Cerebellar nuclear complex (tissue), 1 donor: ENCODE results near the gene RRP1.
A peak's percentile ranks its signal among the peaks of the same experiment; 100 is the strongest.

Source experiments
- DNase-seq, 2 experiments: peaks; one replicate each; lab custom pipeline; 2025; lab: John Stamatoyannopoulos, UW

RRP1 gene

DNA sequence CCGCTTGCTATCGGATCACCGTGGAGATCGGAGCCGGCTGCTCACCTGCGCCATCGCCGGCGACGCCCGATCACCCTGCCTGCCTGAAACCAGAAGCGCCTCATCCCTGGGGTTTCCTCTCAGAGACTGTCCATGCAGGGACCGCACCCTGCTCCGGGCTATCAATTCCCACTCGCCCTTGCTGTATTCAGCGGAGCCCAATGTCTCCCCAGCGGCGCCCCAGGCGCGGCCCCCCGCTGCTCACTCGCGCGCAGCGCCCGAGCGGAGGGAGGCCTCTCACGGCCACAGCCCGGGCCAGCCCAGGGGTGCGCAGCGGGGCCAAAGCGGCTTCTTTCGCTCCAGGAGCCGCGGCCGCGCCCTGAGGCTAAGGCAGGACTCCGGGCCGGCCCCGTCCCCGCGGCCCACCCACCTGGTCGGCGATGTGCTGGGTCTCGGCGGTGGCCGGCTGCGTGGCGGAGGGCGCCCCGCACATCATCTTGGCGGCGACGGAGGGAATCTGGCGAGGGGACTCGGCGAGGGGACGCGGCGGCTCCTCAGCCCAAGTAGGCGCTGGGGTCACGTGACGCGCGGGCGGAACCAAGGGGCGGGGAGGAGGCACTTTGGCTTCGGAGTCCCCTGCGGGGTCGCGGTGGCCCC, 13.5 kb upstream of the RRP1 start, which contains the start of gene CSTB:
CSTB (minus strand) TSS at position 514 of the 636 bp plus-strand sequence; CDS start at position 475, 39 bp downstream.
- DNase-seq: peak in 1 of 2 experiments; percentile 28

DNA sequence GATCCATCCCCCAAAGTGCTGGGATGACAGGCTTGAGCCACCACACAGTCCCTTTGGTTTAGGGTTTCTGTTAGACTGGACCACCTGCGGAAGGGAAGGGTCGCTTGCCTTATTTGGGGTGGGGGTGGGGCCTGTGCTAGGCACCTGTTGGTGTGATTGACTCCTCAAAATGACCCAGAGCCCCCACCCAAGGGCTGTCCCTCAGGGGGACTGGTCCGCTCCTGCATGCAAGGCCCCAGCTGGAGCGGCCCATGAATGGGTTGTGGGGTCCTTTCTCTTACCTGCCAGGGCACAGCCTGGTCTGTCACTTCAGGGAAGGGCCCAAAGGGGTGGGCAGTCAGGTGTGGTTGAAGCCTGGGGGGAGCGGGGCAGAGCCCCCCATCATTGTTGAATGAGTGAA, 11.4 kb upstream of the RRP1 start:
- no peak for DNase-seq

DNA sequence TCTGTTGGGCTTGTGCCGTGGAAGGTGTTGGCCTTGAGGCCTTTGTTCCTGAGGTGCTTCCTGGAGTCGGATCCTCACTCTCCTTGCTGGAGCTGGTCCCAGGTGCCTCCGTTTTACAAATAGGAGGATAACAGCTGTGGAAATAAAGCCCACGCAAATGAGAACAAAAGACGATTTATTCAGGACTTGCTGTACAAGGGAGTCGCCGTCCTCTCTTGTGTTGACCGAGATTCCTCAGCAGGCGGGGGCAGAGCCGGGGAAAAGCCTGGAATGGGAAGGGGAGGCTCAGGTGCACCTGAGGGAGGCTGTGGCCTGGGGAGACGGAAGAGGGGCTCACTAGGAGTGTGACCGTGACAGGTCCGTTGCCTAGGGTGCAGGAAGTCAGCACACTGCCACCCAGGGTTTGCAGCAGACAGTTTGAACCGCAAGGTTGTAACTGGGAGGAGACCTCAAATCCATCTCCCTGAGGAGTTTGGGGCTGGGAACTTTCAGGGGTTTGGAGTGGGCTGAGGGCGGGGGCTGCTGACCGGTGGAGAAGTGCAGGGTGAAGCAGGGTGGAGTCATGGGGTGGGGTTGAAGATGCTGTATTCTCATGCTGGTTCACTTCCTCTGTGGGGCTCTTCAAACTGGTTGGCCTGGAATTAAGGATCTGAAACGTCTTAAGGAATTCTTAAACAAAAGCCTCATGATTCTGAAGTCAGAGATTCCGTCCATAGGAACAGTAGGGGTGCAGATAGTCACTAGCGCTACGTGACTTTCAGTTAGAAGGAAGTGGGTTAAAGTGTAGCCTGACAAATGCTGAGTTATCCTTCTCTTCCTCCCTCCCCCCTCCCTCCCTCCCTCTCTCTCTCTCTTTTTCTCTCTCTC, 10.7 kb upstream of the RRP1 start:
- DNase-seq: no peak

DNA sequence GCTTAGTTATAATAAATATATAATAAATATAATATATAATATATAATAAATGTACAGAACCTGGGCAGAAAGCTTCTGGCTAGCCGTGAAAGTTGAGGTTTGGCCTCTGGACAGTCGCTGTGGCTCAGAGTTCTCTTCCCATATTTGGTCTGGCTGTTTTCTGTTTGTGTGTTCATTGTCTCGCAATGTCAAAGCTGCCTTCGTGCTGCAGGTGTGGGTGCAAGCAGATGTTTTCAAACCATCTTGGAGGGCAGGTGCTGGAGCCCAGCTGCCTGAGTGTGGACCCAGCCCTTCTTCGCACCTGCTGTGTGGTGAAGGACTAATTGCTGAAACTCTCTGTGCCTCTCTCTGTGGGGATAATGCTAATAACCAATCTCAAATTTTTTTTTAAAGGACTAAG, 9.7 kb upstream of the RRP1 start:
- DNase-seq: no peak

DNA sequence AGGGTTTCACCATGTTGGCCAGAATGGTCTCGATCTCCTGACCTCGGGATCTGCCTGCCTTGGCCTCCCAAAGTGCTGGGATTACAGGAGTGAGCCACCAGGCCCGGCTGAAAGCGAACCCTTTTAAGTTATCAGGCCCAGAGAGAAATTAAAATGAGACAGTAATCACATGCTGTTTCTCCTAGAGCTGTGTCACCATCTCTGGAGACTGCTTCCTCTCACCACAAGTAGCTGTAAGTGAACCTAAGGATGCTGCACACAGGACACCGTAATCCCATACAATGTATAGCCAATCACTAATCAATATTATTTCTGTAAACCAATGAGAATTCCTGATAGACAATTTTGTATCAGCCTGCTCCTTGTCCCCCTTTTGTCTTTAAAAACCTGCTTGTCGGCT, 7.5 kb upstream of the RRP1 start:
- DNase-seq: no peak

DNA sequence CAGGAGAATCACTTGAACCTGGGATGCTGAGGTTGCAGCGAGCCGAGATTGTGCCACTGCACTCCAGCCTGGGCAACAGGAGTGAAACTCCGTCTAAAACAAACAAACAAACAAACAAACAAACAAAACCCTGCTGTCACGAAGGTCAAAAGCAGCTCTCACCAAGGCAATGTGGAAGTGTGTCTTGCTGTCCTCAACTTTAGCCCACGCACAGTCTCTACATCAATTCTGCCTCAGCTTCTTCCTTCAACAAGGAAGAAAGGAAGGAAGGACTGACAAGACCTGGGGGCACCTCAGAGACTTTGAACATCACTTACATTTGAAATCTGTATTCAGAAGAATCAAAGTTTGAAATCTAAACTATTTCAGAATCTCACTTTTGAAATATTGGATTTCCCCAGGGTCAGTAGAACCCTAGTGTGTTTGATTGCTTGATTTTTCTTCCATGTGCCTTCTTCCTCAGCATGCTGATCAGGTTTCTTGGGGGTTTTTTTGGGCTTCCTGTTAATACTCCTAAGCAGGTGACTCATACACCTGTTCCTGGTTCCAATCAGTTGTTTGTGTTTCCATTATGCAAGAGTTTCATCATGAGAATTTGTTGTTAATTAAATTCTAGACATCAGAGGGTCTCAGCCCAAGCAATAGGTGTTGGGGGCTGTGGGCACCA, 6.8 kb upstream of the RRP1 start:
- DNase-seq: no peak

DNA sequence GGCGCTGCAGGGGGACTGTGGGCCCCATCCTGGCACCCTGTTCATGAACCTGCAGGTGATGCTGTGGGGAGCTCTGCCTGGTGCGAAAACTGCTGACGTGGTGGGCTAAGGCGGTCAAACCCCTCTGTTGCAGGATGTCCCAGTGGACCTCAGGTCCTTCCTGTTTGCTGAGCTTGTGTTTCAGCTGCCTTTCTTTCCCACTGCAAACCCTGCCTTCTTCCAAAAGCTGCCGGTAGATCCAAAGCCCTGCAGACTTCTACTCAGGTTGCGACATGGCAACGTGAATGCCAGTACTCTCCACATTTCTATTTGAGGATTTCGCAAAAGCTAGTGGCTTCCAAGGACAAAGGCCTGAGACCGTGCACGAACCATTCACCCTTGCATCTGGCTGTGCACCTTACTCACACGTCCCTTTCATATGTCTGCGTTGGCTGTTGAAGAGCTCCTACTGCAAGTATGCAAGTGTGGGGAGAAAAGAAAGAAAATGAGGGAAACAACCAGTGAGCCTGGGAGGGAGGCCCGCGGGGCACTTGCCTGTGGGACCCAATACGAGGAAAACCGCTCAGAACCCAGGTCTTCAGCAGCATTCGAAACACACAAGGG, 6.2 kb upstream of the RRP1 start:
- DNase-seq: no peak

DNA sequence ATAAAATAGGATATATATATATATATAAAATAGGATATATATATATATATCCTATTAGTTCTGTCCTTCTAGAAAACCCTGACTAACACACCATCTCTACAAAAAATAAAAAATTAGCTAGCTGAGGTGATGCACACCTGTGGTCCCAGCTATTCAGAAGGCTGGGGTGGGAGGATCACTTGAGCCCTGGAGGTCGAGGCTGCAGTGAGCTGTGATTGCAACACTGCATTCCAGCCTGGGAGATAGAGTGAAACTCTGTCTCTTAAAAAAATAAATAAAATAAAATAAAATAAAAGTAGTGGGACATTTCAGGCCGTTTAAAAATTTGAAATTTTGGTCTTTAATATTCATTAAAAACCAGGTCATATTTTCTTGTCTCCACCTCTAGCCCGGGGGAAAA, 4.2 kb upstream of the RRP1 start:
- DNase-seq: no peak

DNA sequence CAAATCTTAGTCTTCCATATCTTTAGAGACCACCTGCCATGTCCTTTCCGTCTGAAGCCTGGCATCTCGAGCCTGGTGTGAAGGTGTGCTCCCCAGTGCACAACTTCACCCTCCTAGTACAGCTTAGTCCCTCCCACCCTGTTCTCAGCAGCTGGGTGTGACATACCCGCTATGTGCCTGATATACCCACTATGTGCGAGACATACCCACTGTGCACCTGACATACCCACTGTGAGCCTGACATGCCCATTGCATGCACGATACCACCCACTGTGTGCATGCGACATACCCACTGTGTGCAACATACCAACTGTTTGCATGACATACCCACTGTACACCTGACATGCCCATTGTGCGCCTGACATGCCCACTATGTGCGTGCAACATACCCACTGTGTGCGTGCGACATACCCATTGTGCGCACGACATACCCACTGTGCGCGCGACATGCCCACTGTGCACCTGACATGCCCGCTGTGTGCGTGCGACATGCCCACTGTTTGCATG, 3.0 kb upstream of the RRP1 start:
- DNase-seq: no peak

DNA sequence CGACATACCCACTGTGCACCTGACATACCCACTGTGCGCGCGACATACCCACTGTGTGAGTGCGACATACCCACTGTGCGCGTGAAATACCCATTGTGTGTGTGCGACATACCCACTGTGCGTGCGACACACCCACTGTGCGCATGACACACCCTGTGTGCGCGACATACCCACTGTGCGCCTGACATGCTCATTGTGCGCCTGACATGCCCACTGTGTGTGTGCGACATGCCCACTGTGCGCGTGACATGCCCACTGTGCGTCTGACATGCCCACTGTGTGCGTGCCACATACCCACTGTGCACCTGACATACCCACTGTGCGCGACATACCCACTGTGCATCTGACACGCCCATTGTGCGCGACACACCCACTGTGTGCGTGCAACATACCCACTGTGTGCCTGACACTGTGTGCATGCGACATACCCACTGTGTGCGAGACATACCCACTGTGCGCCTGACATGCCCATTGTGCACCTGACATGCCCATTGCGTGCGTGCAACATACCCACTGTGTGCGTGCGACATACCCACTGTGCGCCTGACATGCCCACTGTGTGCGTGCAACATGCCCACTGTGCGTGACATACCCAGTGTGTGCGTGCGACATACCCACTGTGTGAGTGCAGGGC, 2.5 kb upstream of the RRP1 start:
- no peak for DNase-seq

DNA sequence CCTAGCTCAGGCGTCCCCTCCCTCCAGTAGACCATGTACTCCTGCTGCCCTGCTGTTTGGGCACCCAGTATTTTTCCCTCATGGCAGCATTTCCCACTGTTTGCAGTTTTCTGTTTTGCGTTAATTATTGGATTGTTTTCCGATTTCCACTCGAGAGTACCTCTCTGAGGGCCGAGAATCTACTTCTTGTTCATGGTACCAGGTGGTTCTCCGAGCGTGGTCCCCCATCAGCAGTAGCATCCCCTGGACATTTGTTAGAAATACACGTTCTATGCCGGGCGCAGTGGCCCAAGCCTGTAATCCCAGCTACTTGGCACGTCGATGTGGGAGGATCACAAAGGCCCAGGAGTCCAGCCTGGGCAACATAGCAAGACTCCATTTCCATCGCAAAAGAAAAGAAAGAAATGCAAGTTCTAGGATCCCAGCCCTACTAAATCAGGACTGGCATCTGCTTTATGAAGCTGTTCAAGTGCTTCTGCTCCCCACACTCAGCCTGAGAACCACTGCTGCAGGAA, 690 bp downstream of the RRP1 start:
- DNase-seq: no peak

DNA sequence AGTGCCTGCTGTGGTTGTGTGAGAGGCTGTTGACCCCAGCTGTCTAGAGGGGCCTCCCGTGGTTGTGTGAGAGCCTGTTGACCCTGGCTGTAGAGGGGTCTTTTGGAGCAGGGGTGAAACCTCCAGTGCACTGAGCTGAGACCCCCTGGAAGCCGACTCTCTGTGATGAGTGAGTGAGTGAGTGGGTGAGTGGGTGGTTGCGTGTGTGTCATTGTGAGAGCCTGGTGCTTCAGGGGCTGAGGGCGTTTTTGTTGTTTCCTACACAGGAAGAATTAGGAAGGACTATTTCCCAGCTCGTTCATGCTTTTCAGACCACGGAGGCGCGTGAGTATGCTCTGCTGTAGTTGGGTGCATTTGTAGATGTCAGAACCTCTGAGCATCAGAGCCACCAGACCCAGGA, 3.0 kb downstream of the RRP1 start:
- no peak for DNase-seq

DNA sequence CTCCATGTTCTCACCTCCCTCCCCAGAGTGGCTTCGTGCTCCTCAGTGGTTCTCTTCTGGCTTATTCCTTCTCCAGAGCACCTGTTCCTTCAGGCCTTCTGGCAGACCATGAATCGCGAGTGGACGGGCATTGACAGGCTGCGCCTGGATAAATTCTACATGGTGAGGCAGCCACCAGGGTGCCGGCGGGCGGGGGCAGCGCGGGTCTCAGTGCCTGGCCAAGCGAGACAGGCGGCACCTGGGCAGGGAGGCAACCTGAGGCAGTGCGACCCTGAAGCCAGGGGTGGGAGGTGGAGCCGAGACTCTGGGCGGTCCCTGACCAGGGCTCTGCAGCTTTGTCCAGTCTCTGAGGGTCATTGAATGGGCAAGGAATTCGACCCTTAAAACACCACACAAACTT, 3.9 kb downstream of the RRP1 start:
- DNase-seq: no peak

DNA sequence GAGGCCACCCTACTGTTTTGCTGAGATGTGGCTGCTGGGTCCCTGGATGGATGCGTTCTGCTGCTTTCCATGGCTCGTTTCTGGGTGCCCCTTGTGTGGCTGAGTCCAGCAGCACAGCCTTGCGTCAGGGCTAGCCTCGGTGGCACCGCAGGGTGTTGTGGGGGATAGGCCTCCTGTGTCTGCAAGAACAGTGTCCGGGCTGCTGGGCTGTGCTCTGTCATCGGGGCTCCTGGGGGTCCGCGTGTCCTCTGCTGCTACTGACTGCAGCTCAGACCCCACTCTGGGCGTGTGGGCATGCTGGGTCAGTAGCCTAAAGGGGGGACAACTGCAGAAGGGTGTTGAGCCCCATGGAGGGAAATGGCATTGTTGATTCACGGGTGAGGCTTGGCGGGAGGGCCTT, 4.9 kb downstream of the RRP1 start:
- DNase-seq: no peak

DNA sequence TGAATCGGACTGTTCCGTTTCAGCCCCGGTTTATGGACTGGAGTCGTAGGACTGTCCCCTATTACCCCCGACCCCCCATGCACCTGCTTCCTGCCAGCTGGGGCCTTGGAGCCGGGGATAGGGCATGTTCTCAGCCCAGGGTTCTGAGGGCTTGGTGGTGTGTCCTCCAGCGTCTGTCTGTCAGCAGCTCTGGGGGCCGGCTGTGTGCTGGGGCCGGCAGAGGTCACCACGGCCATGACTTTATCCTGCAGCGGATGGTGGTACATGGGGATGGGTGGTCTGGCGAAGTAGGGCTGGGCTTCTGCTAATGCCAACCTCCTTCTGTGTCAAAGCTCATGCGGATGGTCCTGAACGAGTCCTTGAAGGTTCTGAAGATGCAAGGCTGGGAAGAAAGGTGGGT, 5.5 kb downstream of the RRP1 start:
- no peak for DNase-seq

DNA sequence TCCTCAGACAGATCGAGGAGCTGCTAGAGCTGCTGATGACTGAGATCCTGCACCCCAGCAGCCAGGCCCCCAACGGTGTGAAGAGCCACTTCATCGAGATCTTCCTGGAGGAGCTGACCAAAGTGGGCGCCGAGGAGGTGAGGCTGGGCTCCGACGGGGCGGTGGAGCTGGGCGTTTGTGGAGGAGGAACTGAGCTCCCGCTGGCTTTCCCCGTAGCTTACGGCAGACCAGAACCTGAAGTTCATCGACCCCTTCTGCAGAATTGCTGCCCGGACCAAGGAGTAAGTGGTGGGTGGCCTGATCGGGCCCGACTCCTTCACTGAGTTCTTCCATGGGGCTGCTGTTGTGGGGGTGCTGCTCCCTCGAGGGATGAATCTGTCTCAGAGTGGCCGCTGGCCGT, 8.0 kb downstream of the RRP1 start:
- DNase-seq: no peak

DNA sequence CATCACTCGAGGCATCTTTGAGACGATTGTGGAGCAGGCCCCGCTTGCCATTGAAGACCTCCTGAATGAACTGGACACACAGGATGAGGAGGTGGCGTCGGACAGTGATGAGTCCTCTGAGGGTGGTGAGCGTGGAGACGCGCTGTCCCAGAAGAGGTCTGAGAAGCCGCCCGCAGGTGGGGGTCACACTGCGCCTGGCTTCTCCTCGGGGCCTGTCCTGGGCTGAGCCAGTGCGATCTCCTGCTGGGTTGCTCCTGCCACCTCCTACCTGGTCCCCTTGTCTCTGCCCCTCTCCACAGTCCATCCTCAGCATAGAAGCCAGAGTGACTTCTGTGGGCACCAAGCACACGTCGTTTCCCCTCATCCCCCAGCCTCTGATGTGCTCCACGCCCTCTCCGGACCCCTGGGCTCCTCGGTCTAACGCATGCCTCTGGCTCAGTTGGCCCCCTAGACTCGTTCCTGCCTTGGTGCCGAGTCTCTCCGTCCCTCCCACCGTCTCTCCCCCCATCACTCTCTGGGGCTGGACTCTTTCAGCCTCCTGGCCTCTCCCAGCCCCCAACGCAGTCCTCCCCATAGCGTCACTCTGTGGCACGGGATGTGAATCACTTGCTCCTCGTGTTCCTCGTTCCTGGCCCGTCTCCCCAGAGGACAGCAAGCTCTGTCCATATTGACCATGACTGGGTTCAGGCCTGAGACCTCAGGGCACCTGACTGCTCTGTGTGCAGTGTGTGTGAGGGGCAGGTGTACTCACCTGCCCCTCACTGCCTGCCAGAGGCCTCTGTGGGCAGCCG, 8.7 kb downstream of the RRP1 start:
- no peak for DNase-seq

DNA sequence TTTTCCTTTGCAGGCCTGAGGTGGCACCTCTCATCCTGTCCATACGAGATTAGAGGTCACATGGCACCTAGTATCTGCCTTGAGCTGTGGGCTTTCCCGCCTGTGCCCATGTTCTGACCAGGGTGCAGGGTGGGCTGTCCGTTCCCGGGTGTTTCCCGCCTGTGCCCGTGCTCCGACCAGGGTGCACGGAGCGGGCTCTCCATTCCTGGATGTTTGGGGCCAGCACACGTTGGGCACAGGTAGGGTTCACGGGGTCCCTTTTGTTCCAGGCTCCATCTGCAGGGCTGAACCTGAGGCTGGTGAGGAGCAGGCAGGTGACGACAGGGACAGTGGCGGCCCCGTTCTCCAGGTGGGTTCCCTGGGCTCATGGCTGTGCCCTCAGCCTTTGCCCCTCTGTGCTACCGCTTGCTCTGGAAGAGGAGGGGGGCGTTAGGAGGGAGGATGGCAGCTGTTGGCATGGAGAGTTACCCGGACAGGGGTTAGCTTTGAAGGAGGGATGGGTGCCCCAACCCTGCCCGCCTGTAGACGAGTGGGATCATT, 10.0 kb downstream of the RRP1 start:
- DNase-seq: no peak

DNA sequence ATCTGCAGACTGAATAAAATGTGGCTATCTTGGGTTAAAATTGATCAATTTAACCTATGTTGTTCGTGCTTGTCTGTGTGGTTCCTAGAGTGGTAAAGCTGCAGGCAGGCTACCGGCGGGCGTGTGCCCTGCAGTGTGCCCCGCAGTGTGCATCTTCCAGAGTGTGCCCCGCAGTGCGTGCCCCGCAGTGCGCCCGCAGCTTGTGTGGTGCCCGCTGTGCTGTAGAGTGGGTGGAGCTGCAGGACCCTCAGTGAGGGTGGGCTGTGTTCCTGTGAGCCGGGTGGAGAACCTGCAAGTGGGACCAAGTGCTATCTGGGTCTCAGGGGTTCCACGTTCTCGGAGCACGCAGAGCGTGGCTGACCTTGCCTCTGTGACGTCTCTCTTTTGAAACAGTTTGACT, 10.7 kb downstream of the RRP1 start:
- DNase-seq: no peak

DNA sequence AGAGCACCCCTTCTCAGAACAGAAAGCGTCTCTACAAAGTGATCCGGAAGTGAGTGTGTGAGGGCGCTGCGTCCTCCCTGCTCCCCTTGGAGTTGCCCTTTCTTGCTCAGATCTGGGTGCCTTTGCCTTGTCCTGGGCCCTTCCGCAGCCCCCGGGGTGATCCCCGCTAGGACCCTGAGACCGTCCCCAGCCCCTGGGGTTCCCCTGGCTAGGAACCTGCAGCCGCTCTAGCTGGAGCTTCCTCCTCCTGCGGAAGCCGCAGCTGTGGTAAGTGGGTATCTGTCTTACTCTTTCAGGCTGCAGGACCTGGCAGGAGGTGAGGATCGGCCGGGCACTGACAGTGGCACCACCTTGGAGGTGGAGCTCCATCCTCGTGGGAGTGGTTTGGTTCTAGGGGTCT, 11.2 kb downstream of the RRP1 start:
- no peak for DNase-seq
